Ascending aorta (tissue), 2 donors: ENCODE results near the gene KRTAP4-3. TPM values are rescaled to one million over a fixed set of nuclear protein-coding genes. Genes with fewer than 3 reads are reported as not detected.
"Not testable (repeated sequence)": the region's sequence is repeated elsewhere in the genome, so short reads cannot be mapped to it uniquely, and the experiment has no call there.

Experiments
- DNase-seq, 2 donors: peaks; one replicate each; pipeline ENCODE4 v3.0.0-alpha.2; 2019; ENCODE audit warnings: low spot score in 2 of 2
- H3K27ac ChIP-seq, 2 donors: fragments of 200-600 bp; sonication (generic); one replicate each; pipeline ENCODE4 v1.5.1; 2016 to 2017; ENCODE audit warnings: mild to moderate bottlenecking in 1 of 2
- H3K27me3 ChIP-seq: fragments of 200-600 bp; sonication (generic); one replicate; pipeline ENCODE4 v1.5.1; 2017
- H3K36me3 ChIP-seq, 2 donors: fragments of 200-600 bp; sonication (generic); one replicate each; pipeline ENCODE4 v1.5.1; 2016
- H3K4me1 ChIP-seq, 2 donors: fragments of 200-600 bp; sonication (generic); one replicate each; pipeline ENCODE4 v1.5.1; 2016 to 2017; ENCODE audit warnings: mild to moderate bottlenecking in 1 of 2
- H3K4me3 ChIP-seq, 2 donors: fragments of 200-600 bp; sonication (generic); one replicate each; pipeline ENCODE4 v1.5.1; 2016 to 2017; ENCODE audit warnings: mild to moderate bottlenecking in 1 of 2
- H3K9me3 ChIP-seq, 2 donors: fragments of 200-600 bp; sonication (generic); one replicate each; pipeline ENCODE4 v1.5.1; 2016
- CTCF ChIP-seq, 3 experiments: fragments of 200-600 bp in 2 of 3; fragments of 450-650 bp in 1 of 3; sonication (generic) in 2 of 3; IDR thresholded peaks; one replicate each; pipeline ENCODE4 v1.5.1; 2016 to 2019; ENCODE audit warnings: antibody characterized with exemption in 3 of 3, mild to moderate bottlenecking in 1 of 3, moderate library complexity in 1 of 3
- intact Hi-C: fragments of 100-400 bp; cut with DNase I; formaldehyde crosslinking; loops from one replicate; pipeline ENCODE4 v1.15.1; 2023
- total RNA-seq: library from RNA; depleted of rRNA; stranded (reverse); fragments of >200 nt; gene quantifications from one replicate; pipeline ENCODE4 v1.1.0, GENCODE V29; 2016

The KRTAP4-3 gene
- total RNA-seq, 1 donor from 2014 or later = not detected

- no peak overlapping the region for H3K27ac ChIP-seq
- intact Hi-C loops = no loop called here
- no peak overlapping the region for H3K4me3 ChIP-seq
- TF ChIP-seq CTCF (IDR thresholded peaks at IDR 0.05) = no peak
- no peaks in the 10 kb centered on the region for H3K27me3 ChIP-seq
- no peaks in the 10 kb centered on the region for H3K4me1 ChIP-seq
- DNase-seq = no peak
- no peaks in the 10 kb centered on the region for H3K36me3 ChIP-seq
- no peaks in the 10 kb centered on the region for H3K9me3 ChIP-seq
Observed at GRCh38 chr17:41167561-41167960, 460 bp downstream of the KRTAP4-3 start.

- Histone ChIP-seq H3K27me3 (no peaks in the 10 kb centered on the region), H3K36me3 (no peaks in the 10 kb centered on the region), H3K9me3 (no peaks in the 10 kb centered on the region), H3K27ac (no peak overlapping the region), H3K4me1 (no peaks in the 10 kb centered on the region), H3K4me3 (no peak overlapping the region)
- intact Hi-C loops = no loop called here
- TF ChIP-seq CTCF (IDR thresholded peaks at IDR 0.05) = no peak
- DNase-seq = no peak
Observed at GRCh38 chr17:41163828-41164227, 4.2 kb downstream of the KRTAP4-3 start.

GRCh38 chr17:41160648-41161047 lies 7.4 kb downstream of the KRTAP4-3 start, which contains the start of gene KRTAP4-4:
TSS of gene KRTAP4-4 (minus strand) at chr17:41160748. CDS start at chr17:41160691, 57 bp downstream.
- H3K27ac ChIP-seq = no peak within 1 kb of the TSS
- intact Hi-C loops = no loop called here

GRCh38 chr17:41160190-41160589 lies 7.8 kb downstream of the KRTAP4-3 start:
- intact Hi-C loops = not testable (repeated sequence)

More at GRCh38 chr17:41160648-41161047, 7.4 kb downstream of the KRTAP4-3 start, which contains the start of gene KRTAP4-4:
- Histone ChIP-seq H3K27me3 (no peaks in the 10 kb centered on the region), H3K9me3 (no peaks in the 10 kb centered on the region), H3K36me3 (no peaks in the 10 kb centered on the region), H3K4me1 (no peaks in the 10 kb centered on the region), H3K4me3 (no peak within 1 kb of the TSS)
- no peak for TF ChIP-seq CTCF (IDR thresholded peaks at IDR 0.05)
- no peak for DNase-seq

GRCh38 chr17:41153856-41154255 lies 14.2 kb downstream of the KRTAP4-3 start:
- DNase-seq = no peak
- Histone ChIP-seq H3K36me3 (no peaks in the 10 kb centered on the region), H3K27me3 (no peaks in the 10 kb centered on the region), H3K4me3 (no peak overlapping the region), H3K27ac (no peak overlapping the region), H3K4me1 (no peaks in the 10 kb centered on the region), H3K9me3 (no peaks in the 10 kb centered on the region)
- intact Hi-C loops = no loop called here
- no peak for TF ChIP-seq CTCF (IDR thresholded peaks at IDR 0.05)

More at GRCh38 chr17:41160190-41160589, 7.8 kb downstream of the KRTAP4-3 start:
- H3K4me1 ChIP-seq, H3K27me3 ChIP-seq, H3K36me3 ChIP-seq, H3K4me3 ChIP-seq, DNase-seq, H3K9me3 ChIP-seq, H3K27ac ChIP-seq: not testable (repeated sequence)

GRCh38 chr17:41151525-41151924 lies 16.5 kb downstream of the KRTAP4-3 start:
- H3K4me1 ChIP-seq = no peaks in the 10 kb centered on the region
- intact Hi-C loops = no loop called here
- no peak for TF ChIP-seq CTCF (IDR thresholded peaks at IDR 0.05)
- H3K27me3 ChIP-seq = no peaks in the 10 kb centered on the region
- no peak overlapping the region for H3K27ac ChIP-seq
- H3K36me3 ChIP-seq = no peaks in the 10 kb centered on the region
- no peaks in the 10 kb centered on the region for H3K9me3 ChIP-seq
- H3K4me3 ChIP-seq = no peak overlapping the region
- no peak for DNase-seq
